Measurements from ENCODE around the gene ARNT2. TPM values are rescaled to one million over a fixed set of nuclear protein-coding genes. Genes with fewer than 3 reads are reported as not detected.

Gene ARNT2
- total and polyA plus RNA-seq, 2 experiments from 2014 or later: 3.9 to 5.3 TPM

DNA sequence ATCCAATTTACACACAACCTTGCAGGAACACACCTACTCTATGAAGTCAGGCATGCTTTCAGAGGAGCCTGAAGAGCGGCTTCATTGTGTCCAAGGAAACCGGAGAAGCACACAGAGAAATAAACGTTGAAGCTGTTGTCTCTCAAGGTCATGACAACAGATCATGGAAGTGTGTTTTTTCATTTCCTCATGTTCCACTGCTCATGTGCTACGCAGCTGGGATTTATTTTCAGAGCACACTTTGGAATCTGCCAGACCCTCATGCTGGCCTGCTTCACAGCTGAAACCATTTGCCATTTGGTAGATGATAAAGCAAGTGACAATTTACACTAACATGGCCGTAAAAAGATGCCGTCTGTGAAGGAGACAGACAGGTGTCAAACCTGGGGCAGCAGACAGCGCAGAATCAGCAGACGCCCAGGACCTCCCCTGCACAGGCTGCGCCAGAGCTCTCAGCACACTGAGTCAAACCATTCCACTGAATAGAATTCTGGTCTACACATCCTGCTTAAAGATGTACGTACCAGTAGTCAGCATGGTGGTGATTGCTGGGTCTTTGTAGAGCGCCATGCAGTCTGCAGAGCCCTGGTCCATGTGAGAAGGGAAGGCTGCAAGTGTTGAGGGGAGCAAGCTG is 99.3 kb downstream of the ARNT2 start:
- Histone ChIP-seq H3K4me1 (ENCODE audit: insufficient read depth) (no peaks in the 10 kb centered on the region), H3K36me3 (replicated peaks; ENCODE audit: insufficient read depth, low read depth) (no peaks in the 10 kb centered on the region), H3K4me2 (no peak overlapping the region), H4K20me1 (ENCODE audit: insufficient read depth, poor library complexity, severe bottlenecking) (no peaks in the 10 kb centered on the region), H3K27ac (no peak overlapping the region), H2AFZ (no peak overlapping the region), H3K9me3 (ENCODE audit: low read depth) (no peaks in the 10 kb centered on the region), H3K4me3 (no peak overlapping the region), H3K79me2 (no peaks in the 10 kb centered on the region), H3K27me3 (no peaks in the 10 kb centered on the region), H3K9me2 (replicated peaks; ENCODE audit: insufficient read depth) (no peaks in the 10 kb centered on the region)
- DNase-seq (ENCODE audit: low spot score): no peak
- TF ChIP-seq EZH2 (IDR thresholded peaks at IDR 0.05; ENCODE audit: borderline replicate concordance): no peak
- 82% methylated on average over 11 of the region's 11 CpGs for WGBS (ENCODE audit: low lambda C conversion rate, missing lambda C conversion rate)

DNA sequence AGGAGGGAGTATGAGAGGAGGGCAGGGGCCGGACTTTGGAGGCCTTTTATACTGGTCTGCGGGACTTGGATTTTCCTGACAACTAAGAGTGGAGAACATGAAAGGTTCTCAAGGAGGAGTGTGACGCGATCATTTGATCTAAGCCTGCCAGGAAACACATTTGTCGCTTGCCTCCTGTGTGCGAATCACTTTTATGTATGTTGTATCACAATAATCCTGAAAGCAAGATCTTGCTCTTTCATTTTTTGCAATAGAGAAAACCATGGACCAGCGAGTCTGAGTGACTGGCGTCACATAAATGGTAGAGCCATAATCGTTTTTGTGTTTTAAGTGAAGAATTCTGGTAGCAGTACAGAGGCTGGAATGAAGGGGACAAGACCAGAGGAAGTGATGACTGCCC is 100.7 kb downstream of the ARNT2 start:
- H3K27ac ChIP-seq: no peak overlapping the region
- WGBS (ENCODE audit: low lambda C conversion rate, missing lambda C conversion rate): 96% methylated on average over 9 of the region's 9 CpGs
- no peaks in the 10 kb centered on the region for H3K9me3 ChIP-seq (ENCODE audit: low read depth)
- H3K27me3 ChIP-seq: no peaks in the 10 kb centered on the region
- H3K4me2 ChIP-seq: no peak overlapping the region
- H3K4me3 ChIP-seq: no peak overlapping the region
- no peaks in the 10 kb centered on the region for H3K4me1 ChIP-seq (ENCODE audit: insufficient read depth)
- H3K79me2 ChIP-seq: no peaks in the 10 kb centered on the region
- DNase-seq (ENCODE audit: low spot score): no peak
- TF ChIP-seq, protein P1, sequence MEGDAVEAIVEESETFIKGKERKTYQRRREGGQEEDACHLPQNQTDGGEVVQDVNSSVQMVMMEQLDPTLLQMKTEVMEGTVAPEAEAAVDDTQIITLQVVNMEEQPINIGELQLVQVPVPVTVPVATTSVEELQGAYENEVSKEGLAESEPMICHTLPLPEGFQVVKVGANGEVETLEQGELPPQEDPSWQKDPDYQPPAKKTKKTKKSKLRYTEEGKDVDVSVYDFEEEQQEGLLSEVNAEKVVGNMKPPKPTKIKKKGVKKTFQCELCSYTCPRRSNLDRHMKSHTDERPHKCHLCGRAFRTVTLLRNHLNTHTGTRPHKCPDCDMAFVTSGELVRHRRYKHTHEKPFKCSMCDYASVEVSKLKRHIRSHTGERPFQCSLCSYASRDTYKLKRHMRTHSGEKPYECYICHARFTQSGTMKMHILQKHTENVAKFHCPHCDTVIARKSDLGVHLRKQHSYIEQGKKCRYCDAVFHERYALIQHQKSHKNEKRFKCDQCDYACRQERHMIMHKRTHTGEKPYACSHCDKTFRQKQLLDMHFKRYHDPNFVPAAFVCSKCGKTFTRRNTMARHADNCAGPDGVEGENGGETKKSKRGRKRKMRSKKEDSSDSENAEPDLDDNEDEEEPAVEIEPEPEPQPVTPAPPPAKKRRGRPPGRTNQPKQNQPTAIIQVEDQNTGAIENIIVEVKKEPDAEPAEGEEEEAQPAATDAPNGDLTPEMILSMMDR (IDR thresholded peaks at IDR 0.05; ENCODE audit: poor library complexity): no peak
- no peak for TF ChIP-seq EZH2phosphoT487 (IDR thresholded peaks at IDR 0.05; ENCODE audit: low read depth, severe bottlenecking, unreplicated experiment)
- no peak for TF ChIP-seq EZH2 (IDR thresholded peaks at IDR 0.05; ENCODE audit: borderline replicate concordance)
- H4K20me1 ChIP-seq (ENCODE audit: insufficient read depth, poor library complexity, severe bottlenecking): no peaks in the 10 kb centered on the region
- H3K9me2 ChIP-seq (replicated peaks; ENCODE audit: insufficient read depth): no peaks in the 10 kb centered on the region
- no peak overlapping the region for H2AFZ ChIP-seq
- no peaks in the 10 kb centered on the region for H3K36me3 ChIP-seq (replicated peaks; ENCODE audit: insufficient read depth, low read depth)

DNA sequence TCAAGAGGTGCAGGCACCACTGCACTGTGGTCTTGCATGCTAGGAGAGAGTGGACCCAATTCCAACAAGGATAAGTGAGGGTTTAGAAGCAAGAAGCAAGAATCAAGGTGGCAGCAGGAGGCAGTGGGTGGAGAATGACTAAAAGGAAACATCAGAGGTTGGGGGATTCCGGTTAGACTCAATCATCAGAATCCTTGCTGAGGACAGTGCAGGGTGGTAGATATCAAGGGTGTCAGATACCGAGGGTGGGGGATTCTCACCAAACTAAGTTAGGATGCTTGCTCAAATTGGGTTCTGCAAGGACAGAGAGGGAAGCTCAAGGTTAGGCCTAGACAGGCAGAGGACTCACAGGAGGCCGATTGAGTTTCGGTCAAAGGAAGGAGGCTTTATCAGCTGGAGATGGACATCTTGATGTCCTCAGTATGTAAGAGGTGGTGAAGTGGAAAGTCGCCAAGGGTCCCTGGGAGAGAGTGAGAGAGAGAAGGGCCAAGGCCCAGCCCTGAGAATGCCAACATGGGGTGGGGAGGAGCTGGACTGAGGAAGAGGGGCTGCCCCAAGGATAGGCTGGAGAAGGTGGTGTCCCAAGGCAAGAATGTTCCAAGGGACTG is 102.2 kb downstream of the ARNT2 start:
- Histone ChIP-seq H3K27ac (no peak overlapping the region), H3K27me3 (no peaks in the 10 kb centered on the region), H4K20me1 (ENCODE audit: insufficient read depth, poor library complexity, severe bottlenecking) (no peaks in the 10 kb centered on the region), H3K4me3 (no peak overlapping the region), H3K9me2 (replicated peaks; ENCODE audit: insufficient read depth) (no peaks in the 10 kb centered on the region), H2AFZ (no peak overlapping the region), H3K4me1 (ENCODE audit: insufficient read depth) (no peaks in the 10 kb centered on the region), H3K36me3 (replicated peaks; ENCODE audit: insufficient read depth, low read depth) (no peaks in the 10 kb centered on the region), H3K4me2 (no peak overlapping the region), H3K9me3 (ENCODE audit: low read depth) (no peaks in the 10 kb centered on the region), H3K79me2 (no peaks in the 10 kb centered on the region)
- 94% methylated on average over 5 of the region's 5 CpGs for WGBS (ENCODE audit: low lambda C conversion rate, missing lambda C conversion rate)
- DNase-seq (ENCODE audit: low spot score): no peak
- TF ChIP-seq EZH2 (IDR thresholded peaks at IDR 0.05; ENCODE audit: borderline replicate concordance) (no peak), EZH2phosphoT487 (IDR thresholded peaks at IDR 0.05; ENCODE audit: low read depth, severe bottlenecking, unreplicated experiment) (no peak)

DNA sequence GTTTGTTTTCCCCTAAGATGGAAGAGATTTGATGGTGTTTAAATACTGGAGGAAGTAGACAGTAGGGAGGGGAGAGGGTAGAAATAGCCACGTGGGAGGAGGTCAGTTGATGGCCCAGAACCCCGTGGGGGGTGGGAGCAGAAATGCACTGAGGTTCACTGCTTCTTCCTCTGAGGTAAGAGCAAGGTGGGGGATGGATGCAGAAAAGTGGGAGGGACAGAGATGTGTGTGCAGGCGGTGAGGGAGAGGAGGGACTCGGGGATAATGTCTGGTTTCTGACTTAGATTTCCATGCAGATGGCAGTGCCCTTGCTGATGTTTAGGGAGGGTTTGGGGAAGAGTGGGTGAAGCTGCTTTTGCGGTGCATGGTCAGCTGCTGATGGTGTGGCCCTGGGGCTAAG is 102.9 kb downstream of the ARNT2 start:
- Histone ChIP-seq H3K4me2 (no peak overlapping the region), H3K9me2 (replicated peaks; ENCODE audit: insufficient read depth) (no peaks in the 10 kb centered on the region), H3K27me3 (no peaks in the 10 kb centered on the region), H3K4me3 (no peak overlapping the region), H2AFZ (no peak overlapping the region), H4K20me1 (ENCODE audit: insufficient read depth, poor library complexity, severe bottlenecking) (no peaks in the 10 kb centered on the region), H3K79me2 (no peaks in the 10 kb centered on the region), H3K36me3 (replicated peaks; ENCODE audit: insufficient read depth, low read depth) (no peaks in the 10 kb centered on the region), H3K4me1 (ENCODE audit: insufficient read depth) (no peaks in the 10 kb centered on the region), H3K9me3 (ENCODE audit: low read depth) (no peaks in the 10 kb centered on the region), H3K27ac (no peak overlapping the region)
- TF ChIP-seq, protein P1 (IDR thresholded peaks at IDR 0.05; ENCODE audit: poor library complexity): no peak
- TF ChIP-seq EZH2phosphoT487 (IDR thresholded peaks at IDR 0.05; ENCODE audit: low read depth, severe bottlenecking, unreplicated experiment): no peak
- no peak for TF ChIP-seq EZH2 (IDR thresholded peaks at IDR 0.05; ENCODE audit: borderline replicate concordance)
- no peak for DNase-seq (ENCODE audit: low spot score)
- WGBS (ENCODE audit: low lambda C conversion rate, missing lambda C conversion rate): 81% methylated on average over 5 of the region's 5 CpGs

Data from hepatocyte (in vitro differentiated cells).